Stimulated activated naive CD4-positive, alpha-beta T cell (primary cell): ENCODE results near the gene NARS2.
"Not testable (repeated sequence)": the region's sequence is repeated elsewhere in the genome, so short reads cannot be mapped to it uniquely, and the experiment has no call there.

ENCODE experiments used
- DNase-seq, 6 experiments: peaks; one replicate each; lab custom pipeline; 2025; lab: John Stamatoyannopoulos, UW

NARS2 gene

GRCh38 chr11:78575478-78575877 lies 814 bp upstream of the NARS2 start:
- DNase-seq, result no peak

- DNase-seq, result no peak
These were observed 983 bp downstream of the NARS2 start for GRCh38 chr11:78573681-78574080.

- DNase-seq, result no peak
These were observed 1.4 kb downstream of the NARS2 start for GRCh38 chr11:78573271-78573670.

- DNase-seq, result no peak
These were observed 2.3 kb downstream of the NARS2 start for GRCh38 chr11:78572394-78572793.

GRCh38 chr11:78570031-78570430 lies 4.6 kb downstream of the NARS2 start:
- no peak for DNase-seq

GRCh38 chr11:78567209-78567608 lies 7.5 kb downstream of the NARS2 start:
- no peak for DNase-seq

- peak in 5 of 6 experiments; percentile 3 to 70 (median 33) for DNase-seq
These were observed 9.9 kb downstream of the NARS2 start for GRCh38 chr11:78564490-78565467.

- not testable (repeated sequence) for DNase-seq
These were observed 10.6 kb downstream of the NARS2 start for GRCh38 chr11:78564037-78564436.

- DNase-seq, result not testable (repeated sequence)
These were observed 11.6 kb downstream of the NARS2 start for GRCh38 chr11:78563090-78563489.

- DNase-seq, result no peak
These were observed 12.3 kb downstream of the NARS2 start for GRCh38 chr11:78562398-78562797.

- DNase-seq, result no peak
These were observed 13.7 kb downstream of the NARS2 start for GRCh38 chr11:78560826-78561484.

- no peak for DNase-seq
These were observed 14.5 kb downstream of the NARS2 start for GRCh38 chr11:78560153-78560552.

- DNase-seq, result no peak
These were observed 17.4 kb downstream of the NARS2 start for GRCh38 chr11:78557236-78557635.

- no peak for DNase-seq
These were observed 19.1 kb downstream of the NARS2 start for GRCh38 chr11:78555592-78555991.

- DNase-seq, result no peak
These were observed 21.8 kb downstream of the NARS2 start for GRCh38 chr11:78552881-78553280.

- not testable (repeated sequence) for DNase-seq
These were observed 22.5 kb downstream of the NARS2 start for GRCh38 chr11:78552139-78552538.

- no peak for DNase-seq
These were observed 23.6 kb downstream of the NARS2 start for GRCh38 chr11:78551066-78551465.

- DNase-seq, result no peak
These were observed 24.8 kb downstream of the NARS2 start for GRCh38 chr11:78549624-78550409.

GRCh38 chr11:78548911-78549590 lies 25.6 kb downstream of the NARS2 start:
- DNase-seq, result no peak

GRCh38 chr11:78547931-78548705 lies 26.5 kb downstream of the NARS2 start:
- no peak for DNase-seq

GRCh38 chr11:78542007-78542406 lies 32.7 kb downstream of the NARS2 start:
- DNase-seq, result no peak
